NCI-H345 (cell line): ENCODE measurements around the gene GPX6.
"Not testable (repeated sequence)": the region's sequence is repeated elsewhere in the genome, so short reads cannot be mapped to it uniquely, and the experiment has no call there.

ENCODE experiments used
- DNase-seq: peaks from one replicate; lab custom pipeline; 2025; lab: John Stamatoyannopoulos, UW

The GPX6 gene

DNA sequence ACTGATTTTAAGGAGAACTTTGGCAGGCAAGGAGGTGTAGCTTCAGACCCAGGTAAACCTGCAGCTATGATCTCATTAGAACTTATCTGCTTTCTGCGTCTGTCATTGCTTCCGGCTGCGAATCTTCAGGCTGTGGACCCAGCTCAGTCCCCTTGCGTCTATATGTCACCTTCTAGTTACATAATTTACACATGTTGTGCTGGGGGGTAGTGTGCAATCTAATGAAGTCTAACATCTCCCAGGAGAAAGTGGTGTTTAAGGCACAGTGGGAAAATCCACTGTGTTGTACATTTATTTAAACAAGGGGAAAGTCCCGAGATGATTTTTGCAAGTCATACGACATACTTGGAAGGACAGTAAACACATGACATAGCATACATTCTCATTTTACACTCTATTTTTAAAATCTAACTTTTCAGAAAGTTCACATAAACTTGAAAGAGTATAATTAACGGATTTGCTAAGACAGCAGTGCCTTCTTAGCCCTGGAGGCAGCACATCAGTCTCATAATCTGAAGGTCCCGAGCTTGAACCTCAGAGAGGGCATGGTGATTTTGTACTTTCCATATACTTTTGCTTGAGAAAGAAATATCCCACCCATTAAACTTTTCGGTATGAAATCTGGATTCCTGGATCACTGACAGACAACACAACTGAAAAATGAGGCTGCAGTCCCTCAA lies 35.2 kb downstream of the GPX6 start:
- no peak for DNase-seq

- DNase-seq, result no peak
Observed at GRCh38 chr6:28478518-28478917, 37.1 kb downstream of the GPX6 start.

DNA sequence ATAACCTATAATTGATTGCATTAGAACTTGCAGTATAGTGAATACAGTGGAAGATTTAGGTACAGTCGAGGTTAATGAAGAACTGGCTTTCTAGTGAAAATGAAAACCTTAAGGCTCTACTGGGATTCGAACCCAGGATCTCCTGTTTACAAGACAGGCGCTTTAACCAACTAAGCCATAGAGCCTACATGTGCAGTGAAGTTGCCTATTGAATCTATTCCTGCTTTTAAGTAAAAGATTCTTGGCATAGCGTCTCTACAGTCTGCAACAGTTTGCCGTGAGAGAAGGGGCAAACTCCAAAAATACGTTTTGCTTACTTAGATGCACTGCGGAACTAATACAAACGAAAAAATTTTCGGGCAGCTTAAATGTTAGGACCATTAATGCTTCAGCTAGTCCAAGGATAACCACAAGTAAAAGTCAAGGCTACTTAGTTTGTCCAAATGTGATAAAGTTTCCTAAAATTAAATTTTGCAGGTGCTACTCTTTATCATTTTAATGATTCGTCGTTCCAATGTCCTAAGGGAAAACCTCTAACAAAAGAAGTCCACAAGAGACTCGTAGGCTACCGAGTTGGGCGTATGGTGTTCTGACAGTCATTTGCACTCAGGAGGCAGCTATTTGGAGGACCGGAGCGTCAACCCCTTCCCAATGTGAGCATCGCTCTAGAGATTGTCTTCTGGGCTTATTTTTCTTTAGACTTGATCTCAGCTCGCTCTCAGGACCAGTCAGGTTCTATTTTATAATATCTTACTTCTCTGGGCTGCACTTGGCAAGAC lies 41.0 kb downstream of the GPX6 start:
- peak; percentile 19 for DNase-seq

DNA sequence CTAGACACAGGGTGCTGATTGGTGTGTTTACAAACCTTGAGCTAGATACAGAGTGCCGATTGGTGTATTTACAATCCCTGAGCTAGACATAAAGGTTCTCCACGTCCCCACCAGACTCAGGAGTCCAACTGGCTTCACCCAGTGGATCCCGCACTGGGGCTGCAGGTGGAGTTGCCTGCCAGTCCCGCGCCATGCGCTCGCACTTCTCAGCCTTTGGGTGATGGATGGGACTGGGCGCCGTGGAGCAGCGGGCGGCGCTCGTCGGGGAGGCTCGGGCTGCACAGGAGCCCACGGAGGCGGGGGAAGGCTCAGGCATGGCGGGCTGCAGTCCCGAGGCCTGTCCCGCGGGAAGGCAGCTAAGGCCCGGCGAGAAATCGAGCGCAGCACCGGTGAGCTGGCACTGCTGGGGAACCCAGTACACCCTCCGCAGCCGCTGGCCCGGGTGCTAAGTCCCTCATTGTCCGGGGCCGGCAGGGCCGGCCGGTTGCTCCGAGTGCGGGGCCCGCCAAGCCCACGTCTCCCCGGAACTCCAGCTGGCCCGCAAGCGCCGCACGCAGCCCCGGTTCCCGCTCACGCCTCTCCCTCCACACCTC lies 46.3 kb downstream of the GPX6 start:
- DNase-seq, result not testable (repeated sequence)

DNA sequence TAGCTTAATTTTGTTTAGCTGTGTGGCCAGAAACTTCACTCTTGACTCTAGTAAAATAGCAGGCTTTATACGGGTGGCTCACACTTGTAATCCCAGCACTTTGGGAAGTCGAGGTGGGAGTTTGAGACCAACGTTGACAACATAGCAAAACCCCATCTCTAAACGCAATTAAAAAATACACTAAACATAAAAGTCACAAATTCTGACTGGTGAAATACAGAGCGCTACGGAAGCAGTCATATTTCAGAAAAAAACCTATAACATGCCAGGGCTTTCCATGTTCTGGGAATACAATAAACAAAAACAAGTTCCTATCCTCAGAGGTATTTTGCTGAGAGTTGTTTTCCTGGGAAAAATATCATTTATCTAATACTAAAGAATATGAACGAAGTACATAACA lies 47.5 kb downstream of the GPX6 start:
- no peak for DNase-seq

- DNase-seq, result no peak
Observed at GRCh38 chr6:28462401-28462800, 53.2 kb downstream of the GPX6 start.

DNA sequence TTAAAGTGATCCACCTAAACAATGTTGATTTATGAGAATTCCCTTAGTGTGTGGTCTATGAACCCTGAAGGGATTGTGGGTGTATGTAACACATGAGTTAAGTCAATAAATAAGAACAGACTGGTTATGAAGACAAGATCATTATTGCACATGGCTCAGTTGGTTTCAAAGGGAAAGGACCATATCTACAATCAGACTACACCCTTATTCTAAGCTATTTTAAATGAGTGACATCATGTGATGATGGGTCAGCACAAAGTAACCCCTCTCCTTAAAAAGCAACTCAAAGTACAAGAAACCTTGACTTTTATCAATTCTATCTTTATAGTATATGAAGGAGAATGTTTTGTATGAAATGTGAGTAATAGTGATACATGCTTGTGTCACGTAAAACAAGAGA lies 57.0 kb downstream of the GPX6 start:
- DNase-seq, result no peak
